Type B pancreatic cell (in vitro differentiated cells): Measurements from ENCODE around the gene GNG2. TPM values are rescaled to one million over a fixed set of nuclear protein-coding genes. Genes with fewer than 3 reads are reported as not detected.

Experiments used
- DNase-seq: peaks from one replicate; pipeline ENCODE4 v3.0.0; 2021; ENCODE audit warnings: mixed read lengths; ENCODE audit not compliant: unreplicated experiment; ENCODE audit errors: extremely low spot score
- H3K27ac Mint-ChIP-seq: 2 replicates; pipeline ENCODE4 v1.8.0; 2021; ENCODE audit warnings: mild to moderate bottlenecking, mixed read lengths
- H3K27me3 Mint-ChIP-seq: 2 replicates; pipeline ENCODE4 v1.8.0; 2021; ENCODE audit warnings: mixed read lengths
- H3K36me3 Mint-ChIP-seq: 2 replicates; pipeline ENCODE4 v1.8.0; 2021; ENCODE audit warnings: mixed read lengths
- H3K4me1 Mint-ChIP-seq: one replicate; pipeline ENCODE4 v1.8.0; 2021; ENCODE audit warnings: mixed read lengths; ENCODE audit not compliant: unreplicated experiment
- H3K4me3 Mint-ChIP-seq: 2 replicates; pipeline ENCODE4 v1.8.0; 2021; ENCODE audit warnings: mild to moderate bottlenecking, mixed read lengths
- H3K9me3 Mint-ChIP-seq: 2 replicates; pipeline ENCODE4 v1.8.0; 2021; ENCODE audit warnings: mixed read lengths
- CTCF ChIP-seq: fragments of 200-600 bp; sonication (generic); conservative IDR thresholded peaks from 2 replicates; pipeline ENCODE4 v1.5.0; 2021; ENCODE audit warnings: antibody characterized with exemption, mild to moderate bottlenecking
- total RNA-seq: library from RNA; stranded (reverse); gene quantifications from 2 replicates; pipeline ENCODE4 v1.2.1, GENCODE V29; 2021; ENCODE audit warnings: low replicate concordance

Gene GNG2
- total RNA-seq, 1 donor from 2014 or later = 45.3 TPM

- Mint-ChIP-seq H3K27ac (no peak overlapping the region), H3K9me3 (no peaks in the 10 kb centered on the region), H3K4me1 (peaks cover 16% of the 10 kb centered on the region), H3K4me3 (no peak overlapping the region), H3K36me3 (no peaks in the 10 kb centered on the region), H3K27me3 (no peaks in the 10 kb centered on the region)
- TF ChIP-seq CTCF = no peak
- DNase-seq = no peak
These were observed 9.1 kb downstream of the GNG2 start for GRCh38 chr14:51869411-51870100.

GRCh38 chr14:51870606-51871005, 10.2 kb downstream of the GNG2 start:
- no peak overlapping the region for H3K27ac Mint-ChIP-seq
- H3K4me1 Mint-ChIP-seq = peaks cover 15% of the 10 kb centered on the region
- TF ChIP-seq CTCF = no peak
- no peak overlapping the region for H3K4me3 Mint-ChIP-seq
- peaks cover 4% of the 10 kb centered on the region for H3K9me3 Mint-ChIP-seq
- DNase-seq = no peak
- H3K36me3 Mint-ChIP-seq = no peaks in the 10 kb centered on the region
- H3K27me3 Mint-ChIP-seq = no peaks in the 10 kb centered on the region

- H3K36me3 Mint-ChIP-seq = no peaks in the 10 kb centered on the region
- no peak for TF ChIP-seq CTCF
- peaks cover 19% of the 10 kb centered on the region for H3K4me1 Mint-ChIP-seq
- H3K9me3 Mint-ChIP-seq = peaks cover 4% of the 10 kb centered on the region
- DNase-seq = no peak
- no peak overlapping the region for H3K27ac Mint-ChIP-seq
- H3K27me3 Mint-ChIP-seq = no peaks in the 10 kb centered on the region
- no peak overlapping the region for H3K4me3 Mint-ChIP-seq
These were observed 11.4 kb downstream of the GNG2 start for GRCh38 chr14:51871846-51872245.

- Mint-ChIP-seq H3K4me3 (no peak overlapping the region), H3K27ac (no peak overlapping the region), H3K36me3 (no peaks in the 10 kb centered on the region), H3K9me3 (peaks cover 4% of the 10 kb centered on the region), H3K4me1 (peaks cover 24% of the 10 kb centered on the region), H3K27me3 (no peaks in the 10 kb centered on the region)
- TF ChIP-seq CTCF = no peak
- no peak for DNase-seq
These were observed 12.0 kb downstream of the GNG2 start for GRCh38 chr14:51872396-51872795.

- Mint-ChIP-seq H3K4me3 (peak overlapping the region; percentile 11), H3K27ac (peak overlapping the region; percentile 35), H3K9me3 (peaks cover 4% of the 10 kb centered on the region), H3K4me1 (peaks cover 29% of the 10 kb centered on the region), H3K27me3 (no peaks in the 10 kb centered on the region), H3K36me3 (no peaks in the 10 kb centered on the region)
- DNase-seq = no peak
- TF ChIP-seq CTCF = no peak
These were observed 12.9 kb downstream of the GNG2 start for GRCh38 chr14:51873221-51873893.
